Activated CD4-positive, alpha-beta memory T cell treated with anti-CD3 and anti-CD28 coated beads for 36 hours (primary cell): ENCODE results near the gene NDUFAF8. TPM values are rescaled to one million over a fixed set of nuclear protein-coding genes. Genes with fewer than 3 reads are reported as not detected.

Experiments
- CTCF ChIA-PET: fragments of 350-600 bp; sonication (Branson Sonifier 250); formaldehyde crosslinking; loops from one replicate; lab custom pipeline; 2021; ENCODE audit warnings: antibody characterized with exemption, inconsistent platforms; lab: Charles Lee
- POLR2A ChIA-PET: fragments of 350-600 bp; sonication (Branson Sonifier 250); formaldehyde crosslinking; loops from one replicate; lab custom pipeline; 2021; ENCODE audit warnings: antibody characterized with exemption; lab: Charles Lee
- DNase-seq: peaks from one replicate; pipeline ENCODE4 v3.0.0-alpha.2; 2020
- H3K27ac Mint-ChIP-seq: one replicate; pipeline ENCODE4 v1.8.0; 2021; ENCODE audit warnings: mixed read lengths
- H3K27me3 Mint-ChIP-seq: one replicate; pipeline ENCODE4 v1.8.0; 2021; ENCODE audit warnings: mixed read lengths
- H3K36me3 Mint-ChIP-seq: one replicate; pipeline ENCODE4 v1.8.0; 2021; ENCODE audit warnings: mixed read lengths
- H3K4me1 Mint-ChIP-seq: one replicate; pipeline ENCODE4 v1.8.0; 2021; ENCODE audit warnings: low read depth, mixed read lengths
- H3K4me3 Mint-ChIP-seq: one replicate; pipeline ENCODE4 v1.8.0; 2021; ENCODE audit warnings: mild to moderate bottlenecking, mixed read lengths
- H3K9me3 Mint-ChIP-seq: one replicate; pipeline ENCODE4 v1.8.0; 2021; ENCODE audit warnings: mixed read lengths
- intact Hi-C: fragments of 100-400 bp; cut with micrococcal nuclease; formaldehyde crosslinking; loops from one replicate; pipeline ENCODE4 v1.15.1; 2023
- total RNA-seq, 2 experiments: library from RNA; stranded (reverse); gene quantifications; one replicate each; pipeline ENCODE4 v1.2.3, GENCODE V29; 2021

The NDUFAF8 gene
- total RNA-seq, 2 experiments from 2014 or later = 49.8 to 55.9 TPM

DNA sequence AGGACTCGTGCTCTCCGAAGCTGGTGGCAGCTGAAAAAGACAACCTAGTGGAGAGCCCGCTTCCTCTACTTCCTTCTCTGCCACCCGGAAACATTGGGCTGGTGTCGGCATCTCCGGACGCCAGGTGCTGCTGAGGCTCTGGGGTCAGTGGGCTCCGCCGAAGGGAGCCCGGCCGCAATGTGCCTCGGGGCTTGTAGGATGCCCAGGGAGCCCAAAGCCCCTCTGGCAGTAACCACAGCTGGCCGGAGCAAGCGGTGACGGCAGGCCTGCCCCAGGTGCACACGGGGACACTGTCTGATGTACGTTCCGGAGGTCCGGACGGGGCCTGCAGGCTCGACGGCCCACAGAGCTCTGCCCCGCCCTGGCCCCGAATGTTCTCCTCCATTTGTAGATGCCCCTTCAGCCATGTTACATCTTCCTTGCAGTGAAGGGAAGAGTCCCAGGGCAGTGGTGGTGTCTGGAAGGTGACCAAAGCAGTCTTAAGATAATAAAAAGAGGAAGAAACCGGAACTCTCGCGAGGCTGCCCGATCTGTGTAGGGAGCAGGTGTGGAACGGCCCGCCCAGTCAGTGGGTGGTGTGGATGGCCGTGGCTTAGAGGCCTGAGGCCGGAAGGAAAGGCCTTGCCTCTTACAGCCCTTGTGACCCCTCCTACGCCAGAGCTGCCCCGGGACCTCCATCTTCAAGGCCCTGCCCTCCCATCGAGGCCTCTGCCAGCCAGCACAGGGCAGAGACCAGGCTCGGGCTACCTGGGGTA is 22.6 kb downstream of the NDUFAF8 start:
- Mint-ChIP-seq H3K4me1 (no peaks in the 10 kb centered on the region), H3K4me3 (no peak overlapping the region), H3K27ac (no peak overlapping the region), H3K9me3 (no peaks in the 10 kb centered on the region), H3K36me3 (peaks cover 16% of the 10 kb centered on the region), H3K27me3 (no peaks in the 10 kb centered on the region)
- DNase-seq = no peak
- ChIA-PET POLR2A (no interaction called here), CTCF (interaction anchor here (1.0 to 1.8 kb wide), 2 partner anchors 30 to 223 kb away, joined by 3 to 4 read pairs; no protein-coding TSS in a partner anchor)
- intact Hi-C loops = no loop called here

DNA sequence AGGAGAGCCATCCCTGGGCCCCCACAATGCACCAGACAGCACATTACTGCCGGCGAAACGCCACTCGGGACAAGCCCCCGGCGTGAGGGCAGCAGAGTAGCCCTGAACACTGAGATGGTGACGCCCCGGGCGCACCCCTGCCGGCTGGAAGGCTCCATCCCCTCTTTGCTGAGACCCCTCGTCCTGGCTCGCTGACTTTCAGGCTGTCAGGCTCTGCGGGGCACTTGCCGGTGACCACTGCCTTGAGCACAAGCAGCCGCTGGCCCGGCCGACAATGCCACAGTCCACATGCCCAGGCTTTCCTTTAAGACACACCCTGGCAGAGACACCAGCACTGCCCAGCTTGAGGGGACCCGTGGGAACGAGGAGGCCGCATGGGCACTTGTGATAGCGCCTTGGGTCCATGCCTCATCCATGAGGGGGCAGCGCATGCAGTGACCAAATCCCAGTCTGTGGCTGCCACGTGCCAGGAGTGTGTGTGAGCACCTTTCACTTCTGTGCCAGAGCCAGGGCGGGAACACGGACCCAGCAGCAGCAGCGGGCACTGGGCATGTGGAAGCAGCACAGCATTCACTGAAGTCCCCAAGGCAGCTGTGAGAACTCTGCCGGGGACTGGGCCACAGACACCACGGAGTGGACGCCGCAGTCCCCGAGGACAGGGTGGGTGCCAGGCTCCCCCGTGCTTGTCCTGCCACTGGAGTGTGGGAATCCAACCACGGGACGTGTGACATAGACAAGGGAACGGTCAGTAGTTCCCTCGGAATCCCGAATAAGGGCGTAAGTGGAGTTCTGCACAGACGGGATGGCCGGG is 24.5 kb downstream of the NDUFAF8 start:
- H3K9me3 Mint-ChIP-seq = no peaks in the 10 kb centered on the region
- H3K4me1 Mint-ChIP-seq = peaks cover 3% of the 10 kb centered on the region
- H3K36me3 Mint-ChIP-seq = peaks cover 17% of the 10 kb centered on the region
- no peak overlapping the region for H3K27ac Mint-ChIP-seq
- H3K4me3 Mint-ChIP-seq = no peak overlapping the region
- no peaks in the 10 kb centered on the region for H3K27me3 Mint-ChIP-seq
- DNase-seq = no peak
- ChIA-PET CTCF (no interaction called here), POLR2A (no interaction called here)
- intact Hi-C loops = no loop called here

DNA sequence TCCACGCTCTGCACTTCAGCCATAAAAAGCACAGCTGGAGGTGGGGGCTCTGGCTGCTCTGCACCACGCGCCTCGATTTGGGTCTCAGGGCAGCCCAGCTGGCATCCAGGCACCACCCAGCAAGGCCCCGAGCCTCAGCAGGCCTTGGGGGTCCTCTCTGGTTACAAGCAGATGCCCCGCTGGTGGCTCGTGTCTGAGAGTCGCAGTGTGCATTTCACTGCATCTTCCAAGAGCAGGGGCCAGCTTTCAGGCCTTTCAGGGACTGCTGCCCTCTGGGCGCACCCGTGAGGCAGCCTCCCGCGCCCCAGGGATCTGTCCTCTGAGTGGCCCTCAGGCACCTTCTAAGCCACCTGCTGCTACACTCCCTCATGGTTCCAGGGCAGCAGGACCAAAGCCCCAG is 25.5 kb downstream of the NDUFAF8 start:
- DNase-seq = no peak
- intact Hi-C loops = no loop called here
- ChIA-PET POLR2A (no interaction called here), CTCF (no interaction called here)
- H3K4me1 Mint-ChIP-seq = peaks cover 3% of the 10 kb centered on the region
- no peaks in the 10 kb centered on the region for H3K27me3 Mint-ChIP-seq
- no peaks in the 10 kb centered on the region for H3K9me3 Mint-ChIP-seq
- H3K4me3 Mint-ChIP-seq = no peak overlapping the region
- H3K27ac Mint-ChIP-seq = no peak overlapping the region
- H3K36me3 Mint-ChIP-seq = peaks cover 24% of the 10 kb centered on the region

DNA sequence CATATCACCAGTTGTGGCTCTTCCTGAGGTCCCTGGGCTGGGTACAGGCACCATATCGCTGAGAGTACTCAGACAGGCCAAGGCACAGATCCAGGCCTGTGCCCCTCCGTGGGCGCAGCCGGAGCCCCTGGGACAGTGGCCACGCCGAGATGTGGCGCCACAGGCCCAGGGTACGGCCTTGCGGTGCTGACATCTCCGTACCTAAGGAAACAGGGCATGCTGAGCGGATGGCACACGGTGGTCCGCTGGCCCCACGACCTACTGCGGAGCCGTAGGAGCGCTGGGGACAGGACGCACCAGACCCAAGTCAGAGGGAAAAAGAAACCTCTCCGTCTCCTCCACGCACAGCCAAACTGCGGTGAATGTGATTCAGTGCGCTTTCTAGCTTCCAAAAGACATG is 26.5 kb downstream of the NDUFAF8 start:
- H3K27me3 Mint-ChIP-seq = no peaks in the 10 kb centered on the region
- CTCF ChIA-PET = no interaction called here
- POLR2A ChIA-PET = interaction anchor here (0.6 kb wide), 1 partner anchor 320 kb away, joined by 4 read pairs; no protein-coding TSS in a partner anchor
- H3K36me3 Mint-ChIP-seq = peaks cover 28% of the 10 kb centered on the region
- intact Hi-C loops = no loop called here
- H3K27ac Mint-ChIP-seq = no peak overlapping the region
- H3K4me3 Mint-ChIP-seq = no peak overlapping the region
- no peaks in the 10 kb centered on the region for H3K9me3 Mint-ChIP-seq
- no peak for DNase-seq
- H3K4me1 Mint-ChIP-seq = peaks cover 3% of the 10 kb centered on the region

DNA sequence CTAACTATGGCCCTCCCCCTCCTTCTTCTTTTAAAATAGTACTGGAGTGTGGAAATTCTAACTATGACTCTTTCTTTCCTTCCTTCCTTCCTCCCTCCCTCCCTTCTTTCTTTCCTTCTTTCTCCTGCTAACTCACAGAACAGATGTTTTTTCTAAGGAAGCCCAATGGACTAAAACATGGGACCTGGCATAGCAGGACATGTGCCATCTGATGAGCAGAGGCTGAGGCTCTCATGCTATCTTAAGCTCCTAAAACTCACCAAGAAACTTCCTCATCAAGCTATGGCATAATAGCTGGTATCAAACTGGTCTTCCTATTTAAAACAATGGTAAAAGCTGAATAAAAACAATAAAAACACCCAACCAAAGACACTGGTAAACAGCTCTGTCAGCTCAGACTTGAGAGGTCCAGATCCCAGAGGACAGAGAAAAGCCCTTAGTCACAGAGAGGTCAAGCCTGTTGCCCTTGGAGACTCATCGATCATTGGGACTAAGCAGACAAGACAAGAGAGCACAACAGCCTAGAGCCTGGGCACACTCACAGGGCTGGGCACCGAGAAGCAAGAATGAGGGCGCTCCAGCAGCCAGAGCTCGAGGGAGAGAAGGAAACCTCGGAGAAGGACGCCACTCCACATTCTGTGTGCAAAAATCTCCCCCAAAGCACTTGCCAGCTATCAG is 28.4 kb downstream of the NDUFAF8 start:
- Mint-ChIP-seq H3K9me3 (no peaks in the 10 kb centered on the region), H3K4me1 (peaks cover 3% of the 10 kb centered on the region), H3K27ac (no peak overlapping the region), H3K4me3 (no peak overlapping the region), H3K27me3 (no peaks in the 10 kb centered on the region), H3K36me3 (peaks cover 28% of the 10 kb centered on the region)
- no peak for DNase-seq
- ChIA-PET CTCF (interaction anchor here (1.1 kb wide), 1 partner anchor 17 kb away, joined by 3 read pairs; no protein-coding TSS in a partner anchor), POLR2A (no interaction called here)
- intact Hi-C loops = no loop called here

DNA sequence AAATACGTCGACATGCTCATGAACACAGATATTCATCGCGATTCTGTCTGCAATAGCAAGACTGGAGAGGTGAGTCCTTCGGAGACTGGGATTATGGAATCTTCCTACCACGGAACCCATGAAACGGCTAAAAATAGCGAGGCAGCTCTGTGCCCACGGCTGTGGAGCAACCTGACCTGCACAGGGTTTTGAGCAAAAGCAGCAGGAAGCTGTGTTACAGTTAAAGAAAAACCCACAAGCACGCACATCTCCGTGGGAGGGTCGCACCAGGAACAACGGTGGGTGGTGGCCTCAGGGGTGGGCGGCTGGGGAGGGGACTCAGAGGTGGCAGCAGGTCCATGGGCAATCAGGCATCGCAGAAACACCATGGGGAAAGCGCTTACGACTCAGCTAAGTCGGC is 31.2 kb downstream of the NDUFAF8 start:
- Mint-ChIP-seq H3K4me3 (no peak overlapping the region), H3K36me3 (peaks cover 37% of the 10 kb centered on the region), H3K27me3 (no peaks in the 10 kb centered on the region), H3K4me1 (peaks cover 3% of the 10 kb centered on the region), H3K27ac (no peak overlapping the region), H3K9me3 (no peaks in the 10 kb centered on the region)
- intact Hi-C loops = no loop called here
- ChIA-PET POLR2A (no interaction called here), CTCF (no interaction called here)
- DNase-seq = no peak

DNA sequence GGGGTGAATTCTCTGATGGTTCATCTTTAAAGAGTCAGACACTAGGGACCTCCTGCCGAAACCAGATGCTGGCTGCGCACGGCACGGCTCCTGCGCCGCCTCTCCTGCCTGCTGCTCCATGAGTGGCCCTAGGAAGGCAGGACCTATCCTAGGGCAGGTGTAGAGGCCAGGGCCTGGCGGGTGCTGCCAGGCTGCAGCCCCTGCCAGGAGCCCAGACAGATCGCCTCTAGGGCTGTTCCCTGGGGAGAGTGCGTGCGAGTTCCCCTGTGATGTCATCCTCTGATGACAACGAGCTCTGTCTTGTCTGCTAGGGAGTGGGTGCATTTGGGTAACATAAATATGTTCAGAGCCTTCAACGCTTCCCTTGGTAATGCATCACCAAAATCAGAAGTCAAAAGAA is 32.1 kb downstream of the NDUFAF8 start:
- H3K36me3 Mint-ChIP-seq = peaks cover 34% of the 10 kb centered on the region
- peaks cover 3% of the 10 kb centered on the region for H3K4me1 Mint-ChIP-seq
- intact Hi-C loops = no loop called here
- H3K9me3 Mint-ChIP-seq = no peaks in the 10 kb centered on the region
- H3K27ac Mint-ChIP-seq = no peak overlapping the region
- no peak for DNase-seq
- POLR2A ChIA-PET = no interaction called here
- no peak overlapping the region for H3K4me3 Mint-ChIP-seq
- H3K27me3 Mint-ChIP-seq = no peaks in the 10 kb centered on the region
- CTCF ChIA-PET = no interaction called here

DNA sequence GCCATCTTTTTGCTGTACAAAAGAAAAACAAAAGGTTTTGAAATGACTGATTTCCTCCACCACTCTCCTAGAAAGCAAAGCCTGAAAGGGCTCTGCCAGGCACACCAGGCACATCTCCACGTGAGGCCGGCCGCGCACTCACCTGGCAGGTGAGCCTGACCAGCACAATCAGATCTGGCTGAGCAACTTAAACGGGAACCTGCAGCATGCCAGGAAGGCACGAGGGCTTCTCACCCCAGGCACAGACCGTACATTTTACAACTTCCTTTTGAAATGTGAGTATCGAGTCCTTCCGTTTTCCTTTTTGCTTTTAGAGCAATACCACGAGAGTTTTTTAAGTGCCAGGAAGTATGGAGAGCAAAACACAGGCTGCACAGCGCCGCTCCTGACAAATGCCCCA is 33.5 kb downstream of the NDUFAF8 start:
- CTCF ChIA-PET = no interaction called here
- DNase-seq = no peak
- Mint-ChIP-seq H3K9me3 (no peaks in the 10 kb centered on the region), H3K27ac (no peak overlapping the region), H3K27me3 (no peaks in the 10 kb centered on the region), H3K4me3 (no peak overlapping the region), H3K36me3 (peaks cover 40% of the 10 kb centered on the region), H3K4me1 (no peaks in the 10 kb centered on the region)
- intact Hi-C loops = no loop called here
- POLR2A ChIA-PET = no interaction called here

DNA sequence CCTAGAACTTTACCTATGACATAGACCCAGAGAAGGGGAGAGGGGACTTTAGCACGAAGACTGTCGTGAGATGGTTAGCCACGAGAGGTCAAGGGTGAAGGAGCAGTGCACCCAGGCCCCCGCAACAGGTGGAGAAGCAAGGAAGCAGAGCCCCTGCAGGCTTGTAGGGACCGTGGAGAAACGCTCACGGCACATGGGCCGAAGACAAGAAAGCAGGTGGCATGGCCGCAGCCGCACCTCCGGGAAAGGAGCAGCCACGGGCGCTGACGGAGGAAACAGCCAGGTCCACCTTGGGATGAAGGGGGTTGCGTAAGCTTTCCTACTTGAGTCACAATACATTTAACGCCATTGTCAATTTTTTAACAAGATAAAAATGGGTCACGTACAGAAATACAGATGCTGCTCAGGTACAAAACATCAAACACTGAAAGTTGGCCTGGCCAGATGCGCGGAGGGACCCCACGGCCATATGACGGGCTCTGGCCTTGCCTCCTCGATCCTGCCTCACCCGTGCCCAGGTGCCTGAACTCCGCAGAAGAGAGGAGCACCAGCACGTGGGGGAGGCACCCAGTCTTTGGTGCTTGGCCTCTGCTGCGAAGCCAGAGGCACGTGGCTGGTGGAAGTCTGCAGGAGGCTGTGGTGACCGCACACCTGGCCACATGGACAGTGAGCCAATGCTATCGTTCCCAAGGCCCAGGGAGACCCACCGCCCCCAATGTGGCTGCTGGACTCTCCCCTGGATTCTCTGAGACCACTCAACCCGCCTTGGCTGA is 34.8 kb downstream of the NDUFAF8 start:
- Mint-ChIP-seq H3K36me3 (peaks cover 37% of the 10 kb centered on the region), H3K4me1 (no peaks in the 10 kb centered on the region), H3K9me3 (no peaks in the 10 kb centered on the region), H3K4me3 (no peak overlapping the region), H3K27me3 (no peaks in the 10 kb centered on the region), H3K27ac (no peak overlapping the region)
- POLR2A ChIA-PET = no interaction called here
- CTCF ChIA-PET = no interaction called here
- intact Hi-C loops = no loop called here
- DNase-seq = no peak

DNA sequence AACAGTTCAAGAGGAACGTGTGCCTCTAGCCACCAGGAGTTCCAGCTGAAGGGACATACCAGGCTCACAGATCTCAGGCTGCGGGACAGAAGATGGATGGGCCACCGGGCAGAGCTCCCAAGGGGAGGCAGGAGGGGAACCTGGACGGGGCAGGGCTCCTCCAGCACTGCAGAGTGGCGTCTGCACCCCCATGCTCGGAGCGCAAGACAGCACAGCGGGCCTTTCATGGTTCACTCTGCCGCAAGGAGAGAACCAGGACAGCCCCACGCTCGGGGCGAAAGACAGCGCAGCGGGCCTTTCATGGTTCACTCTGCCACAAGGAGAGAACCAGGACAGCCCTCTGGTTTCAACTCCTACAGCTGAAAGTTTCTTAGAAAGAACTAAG is 35.3 kb downstream of the NDUFAF8 start:
- H3K4me3 Mint-ChIP-seq = no peak overlapping the region
- no peaks in the 10 kb centered on the region for H3K4me1 Mint-ChIP-seq
- CTCF ChIA-PET = interaction anchor here (1.1 kb wide), 1 partner anchor 22 kb away, joined by 3 read pairs; no protein-coding TSS in a partner anchor
- POLR2A ChIA-PET = no interaction called here
- H3K27me3 Mint-ChIP-seq = no peaks in the 10 kb centered on the region
- intact Hi-C loops = no loop called here
- H3K27ac Mint-ChIP-seq = no peak overlapping the region
- H3K9me3 Mint-ChIP-seq = no peaks in the 10 kb centered on the region
- peaks cover 35% of the 10 kb centered on the region for H3K36me3 Mint-ChIP-seq
- no peak for DNase-seq

DNA sequence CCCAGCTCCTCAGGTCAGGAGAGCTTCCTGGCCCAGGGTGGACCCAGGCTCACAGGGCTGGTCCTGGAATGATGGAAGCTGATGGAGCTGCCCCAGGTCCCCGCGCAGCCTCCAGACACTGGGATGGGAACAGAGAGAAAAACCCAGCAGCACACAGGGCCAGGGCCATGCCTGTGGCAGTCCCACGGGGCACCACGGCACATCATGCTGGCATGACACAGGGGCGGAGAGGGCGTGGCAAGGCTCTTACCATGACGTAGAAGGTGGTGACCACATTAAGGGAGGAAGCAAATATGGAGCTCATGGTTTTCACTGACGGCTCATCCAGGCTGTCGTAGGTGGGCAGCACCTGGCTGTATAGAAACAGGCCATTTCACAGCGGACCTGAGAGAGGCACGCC is 37.7 kb downstream of the NDUFAF8 start:
- H3K27me3 Mint-ChIP-seq = no peaks in the 10 kb centered on the region
- DNase-seq = no peak
- H3K36me3 Mint-ChIP-seq = peaks cover 32% of the 10 kb centered on the region
- ChIA-PET CTCF (no interaction called here), POLR2A (no interaction called here)
- H3K4me3 Mint-ChIP-seq = no peak overlapping the region
- no peaks in the 10 kb centered on the region for H3K4me1 Mint-ChIP-seq
- H3K9me3 Mint-ChIP-seq = no peaks in the 10 kb centered on the region
- intact Hi-C loops = no loop called here
- no peak overlapping the region for H3K27ac Mint-ChIP-seq

DNA sequence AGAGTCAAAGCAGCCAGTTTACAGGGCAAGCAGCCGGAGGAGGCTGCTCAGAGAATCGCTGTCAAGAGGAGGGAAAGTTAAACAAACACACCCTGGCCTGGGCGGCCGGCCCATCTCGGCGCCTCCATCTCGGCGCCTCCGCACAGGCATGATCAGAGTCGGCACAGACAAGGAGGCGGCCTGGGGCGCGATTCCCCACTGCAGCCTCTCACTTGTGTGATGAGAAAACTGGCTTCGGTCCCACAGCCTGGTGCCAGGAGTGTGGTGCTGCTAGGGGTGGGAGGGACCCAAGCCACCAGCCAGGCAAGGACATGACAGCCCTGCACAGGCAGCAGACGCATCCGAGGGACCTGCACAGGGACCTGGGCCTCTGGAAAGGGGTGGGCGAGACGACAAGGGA is 38.3 kb downstream of the NDUFAF8 start:
- Mint-ChIP-seq H3K36me3 (peaks cover 31% of the 10 kb centered on the region), H3K27ac (no peak overlapping the region), H3K4me1 (no peaks in the 10 kb centered on the region), H3K9me3 (no peaks in the 10 kb centered on the region), H3K4me3 (no peak overlapping the region), H3K27me3 (no peaks in the 10 kb centered on the region)
- no peak for DNase-seq
- intact Hi-C loops = no loop called here
- ChIA-PET POLR2A (no interaction called here), CTCF (no interaction called here)
